KOPT-K1 (cell line): Measurements from ENCODE around the gene SLC9A3.

Source experiments
- H3K27ac ChIP-seq: fragments of 200-600 bp; sonication (generic); 2 replicates; pipeline ENCODE4 v1.5.1; 2016; ENCODE audit warnings: antibody characterized with exemption, mild to moderate bottlenecking, low read depth, low read length; ENCODE audit not compliant: poor library complexity, severe bottlenecking
- H3K36me3 ChIP-seq: fragments of 200-600 bp; sonication (generic); 2 replicates; pipeline ENCODE4 v1.5.1; 2017; ENCODE audit warnings: antibody characterized with exemption, mild to moderate bottlenecking, low read length, moderate library complexity; ENCODE audit not compliant: insufficient read depth
- H3K9me3 ChIP-seq: fragments of 200-600 bp; sonication (generic); 2 replicates; pipeline ENCODE4 v1.5.1; 2017; ENCODE audit warnings: antibody characterized with exemption, low read length, mild to moderate bottlenecking; ENCODE audit not compliant: insufficient read depth, poor library complexity, severe bottlenecking

Gene SLC9A3

DNA sequence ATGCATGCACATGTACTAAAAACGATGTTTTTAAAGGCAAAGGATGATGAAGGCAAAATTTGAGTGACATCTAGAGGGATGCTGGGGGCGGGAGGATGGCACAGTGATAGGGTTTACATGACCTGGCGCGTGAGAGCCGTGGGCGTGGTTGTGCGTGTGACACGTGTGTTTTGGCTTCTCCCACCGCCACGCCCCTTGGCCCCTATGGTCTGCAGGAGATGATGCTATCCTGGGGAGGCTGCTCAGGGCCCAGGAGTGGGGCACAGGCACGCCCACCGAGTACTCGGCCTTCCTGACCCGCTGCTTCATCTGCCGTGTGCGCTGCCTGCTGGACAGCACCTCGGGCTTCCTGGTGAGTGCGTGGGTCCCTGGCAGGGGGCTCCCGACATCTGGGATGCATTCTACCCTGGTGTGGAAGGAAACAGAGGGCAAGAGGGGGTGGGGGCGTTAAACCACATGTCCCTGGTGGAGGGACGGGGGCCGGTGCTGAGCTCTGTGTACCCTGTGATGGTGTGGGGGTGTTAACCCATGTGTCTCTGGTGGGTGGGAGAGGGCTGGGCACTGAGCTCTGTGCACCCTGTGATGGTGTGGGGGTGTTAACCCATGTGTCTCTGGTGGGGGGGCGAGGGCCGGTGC, 100.5 kb downstream of the SLC9A3 start:
- Histone ChIP-seq H3K36me3 (no peaks in the 10 kb centered on the region), H3K9me3 (no peaks in the 10 kb centered on the region), H3K27ac (peak overlapping the region; percentile 20)

DNA sequence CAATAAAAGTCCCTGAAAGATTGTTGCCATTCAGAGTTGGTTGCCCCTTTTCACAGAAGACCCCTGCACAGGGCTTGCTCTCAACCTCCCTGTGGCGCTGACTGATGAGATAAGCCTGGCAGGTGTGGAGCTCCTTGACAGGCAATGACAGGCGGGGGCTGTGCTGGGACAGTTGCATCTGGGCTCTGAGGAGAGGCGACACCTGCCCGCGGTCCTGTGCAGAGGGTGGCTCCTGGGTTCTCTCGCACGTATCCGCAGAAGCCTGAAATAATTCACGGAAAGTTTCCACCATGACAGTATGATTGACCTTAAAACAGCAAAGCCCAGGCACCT, 101.0 kb downstream of the SLC9A3 start:
- H3K27ac ChIP-seq: peak overlapping the region; percentile 20
- no peaks in the 10 kb centered on the region for H3K9me3 ChIP-seq
- H3K36me3 ChIP-seq: no peaks in the 10 kb centered on the region

DNA sequence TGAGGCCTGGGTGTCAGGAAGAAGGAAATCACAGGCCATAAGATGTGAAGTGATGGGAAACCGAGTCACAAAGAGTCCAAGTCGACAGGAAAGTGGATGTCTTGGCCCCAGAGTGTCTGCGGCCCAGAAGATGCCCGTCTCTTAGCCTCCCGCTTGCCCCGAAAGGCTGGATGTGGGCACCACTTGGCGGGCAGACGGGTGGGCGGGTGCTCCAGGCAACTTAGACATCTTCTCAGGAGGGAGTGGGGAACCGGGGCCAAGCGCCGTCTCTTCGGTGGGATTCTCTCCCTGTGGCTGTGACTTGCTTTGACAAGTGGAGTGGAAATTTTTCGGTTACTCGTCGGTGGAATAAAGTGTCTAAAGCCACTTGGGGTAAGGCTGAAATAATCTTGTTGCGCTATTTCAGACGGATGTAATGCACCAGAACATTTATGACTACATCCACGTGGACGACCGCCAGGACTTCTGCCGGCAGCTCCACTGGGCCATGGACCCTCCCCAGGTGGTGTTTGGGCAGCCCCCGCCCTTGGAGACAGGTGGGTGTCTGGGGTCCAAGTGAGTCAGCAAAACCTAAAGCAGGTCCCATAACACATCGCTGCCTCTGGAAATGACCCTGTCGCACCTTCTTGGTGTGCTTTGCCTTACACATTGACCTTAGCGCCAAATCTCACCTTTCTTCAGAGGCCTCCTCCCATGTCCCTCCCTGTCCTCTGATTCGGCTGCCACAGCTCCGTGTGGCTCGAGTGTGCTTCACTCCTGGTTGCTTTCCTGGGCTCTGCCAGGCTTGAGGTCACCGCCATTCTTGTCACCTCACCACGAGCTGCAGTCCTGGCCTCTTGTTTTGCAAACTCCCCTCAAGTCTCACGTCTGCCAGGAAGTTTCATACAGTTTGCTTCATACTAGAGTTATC, 101.7 kb downstream of the SLC9A3 start:
- no peaks in the 10 kb centered on the region for H3K36me3 ChIP-seq
- H3K27ac ChIP-seq: peak overlapping the region; percentile 20
- H3K9me3 ChIP-seq: no peaks in the 10 kb centered on the region

DNA sequence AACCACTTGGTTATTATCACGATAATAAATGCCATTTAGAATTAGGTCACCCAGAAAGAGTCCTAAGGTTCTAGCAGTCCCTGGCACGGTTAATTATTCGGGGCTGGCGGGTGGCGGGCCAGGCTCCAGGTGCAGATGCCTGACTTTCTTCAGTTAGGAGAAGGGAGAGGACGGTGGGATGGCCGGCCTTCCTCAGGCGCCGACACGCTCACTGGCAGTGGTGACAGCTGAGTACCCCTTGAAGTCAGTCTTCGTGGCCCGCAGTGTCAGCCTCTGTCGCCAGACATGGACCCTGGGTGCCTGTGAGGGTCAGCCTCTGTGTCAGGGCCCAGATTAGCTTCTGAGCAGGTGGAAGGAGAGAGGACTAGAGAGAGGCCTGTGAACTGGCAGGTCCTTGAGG, 102.3 kb downstream of the SLC9A3 start:
- Histone ChIP-seq H3K9me3 (no peaks in the 10 kb centered on the region), H3K36me3 (no peaks in the 10 kb centered on the region), H3K27ac (no peak overlapping the region)

DNA sequence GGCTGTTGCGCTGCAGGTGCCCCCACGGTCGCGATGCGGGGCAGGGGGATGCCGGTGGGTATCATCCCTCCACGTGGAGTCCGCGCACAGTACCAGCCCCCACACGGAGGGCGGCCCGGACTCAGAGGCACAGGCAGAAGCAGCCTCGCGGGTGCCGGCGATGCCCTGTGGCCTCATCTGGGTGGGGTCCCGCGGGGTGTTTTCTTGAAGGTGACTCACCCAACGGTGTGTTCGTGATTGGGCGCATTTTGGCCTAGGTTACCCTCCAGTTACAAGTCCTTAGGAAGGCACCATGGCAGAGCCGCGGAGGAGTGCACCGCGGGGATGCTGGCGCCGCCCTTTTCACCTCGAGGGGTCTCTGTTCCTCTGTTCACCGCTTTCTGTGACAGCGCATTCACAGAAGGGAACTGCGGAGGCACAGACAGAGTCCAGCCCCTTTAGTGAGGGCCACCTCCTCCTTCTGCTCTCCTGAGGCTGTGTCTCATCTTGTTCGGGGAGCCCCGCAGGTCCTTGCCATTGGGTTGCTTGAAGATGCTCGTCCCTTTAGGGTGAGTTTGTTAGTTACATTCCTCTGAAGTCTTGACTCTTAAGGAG, 102.9 kb downstream of the SLC9A3 start:
- no peaks in the 10 kb centered on the region for H3K36me3 ChIP-seq
- no peaks in the 10 kb centered on the region for H3K9me3 ChIP-seq
- no peak overlapping the region for H3K27ac ChIP-seq

DNA sequence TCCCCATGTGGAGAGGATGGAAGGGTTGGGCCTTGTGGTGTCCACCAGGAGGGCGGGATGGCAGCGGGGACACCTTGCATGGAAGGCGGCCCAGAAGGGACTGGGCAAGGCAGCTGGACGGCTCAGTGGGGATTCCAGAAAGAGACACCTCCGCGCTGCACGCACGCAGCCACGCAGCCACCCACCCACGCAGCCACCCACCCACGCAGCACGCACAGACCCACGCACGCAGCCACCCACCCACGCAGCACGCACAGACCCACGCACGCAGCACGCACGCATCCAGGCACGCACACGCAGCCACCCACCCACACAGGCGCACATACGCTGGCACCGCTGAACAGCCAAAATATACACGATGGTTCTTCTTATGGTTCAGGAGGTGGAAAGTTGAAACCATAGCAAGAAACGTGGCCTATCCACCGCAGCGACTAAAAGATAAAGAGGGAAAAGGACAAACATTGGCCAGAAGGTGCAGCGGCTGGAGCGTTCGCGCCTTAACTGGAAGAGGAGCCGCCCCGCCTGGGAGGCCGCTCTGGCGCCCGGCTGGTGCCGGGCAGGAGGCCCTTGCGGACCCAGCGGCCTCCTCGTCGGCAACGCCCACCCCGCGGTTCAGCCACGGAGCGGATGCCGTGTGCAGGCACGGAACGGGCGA, 103.5 kb downstream of the SLC9A3 start:
- H3K27ac ChIP-seq: no peak overlapping the region
- H3K9me3 ChIP-seq: no peaks in the 10 kb centered on the region
- no peaks in the 10 kb centered on the region for H3K36me3 ChIP-seq
